Measurements from ENCODE around the gene ITPR3. TPM values are rescaled to one million over a fixed set of nuclear protein-coding genes. Genes with fewer than 3 reads are reported as not detected.

ITPR3 gene
- total and polyA plus RNA-seq, 2 donors (not counting 3 experiments of a cell fraction or from before 2014, with no cell fraction given), result 28.8 to 52.2 TPM

GRCh38 chr6:33696548-33697518, 75.7 kb downstream of the ITPR3 start:
- TF ChIP-seq MYC (IDR thresholded peaks at IDR 0.05; ENCODE audit: low read depth, low read length) (peak; percentile 1), CTCF (IDR thresholded peaks at IDR 0.05; ENCODE audit: extremely low read depth in 1 of 2, insufficient read depth in 1 of 2, low read depth in 1 of 2, low read length in 2 of 2) (no peak), GATA2 (IDR thresholded peaks at IDR 0.05; ENCODE audit: insufficient read depth, insufficient read length, low read depth, low read length) (peak; percentile 67), FOS (IDR thresholded peaks at IDR 0.05; ENCODE audit: borderline replicate concordance, insufficient read depth, low read length) (peak; percentile 74), POLR2A (IDR thresholded peaks at IDR 0.05; ENCODE audit: low read depth, low read length) (no peak), POLR2AphosphoS5 (IDR thresholded peaks at IDR 0.05; ENCODE audit: insufficient read depth, low read depth, low read length) (peak; percentile 93), EZH2 (IDR thresholded peaks at IDR 0.05; ENCODE audit: borderline replicate concordance, low read depth, low read length, severe bottlenecking) (no peak), JUN (IDR thresholded peaks at IDR 0.05; ENCODE audit: borderline replicate concordance, insufficient read depth, insufficient read length, low read depth) (peak; percentile 39)
- peak; percentile 99 for DNase-seq (ENCODE audit: low read depth, low spot score)
- intact Hi-C loops (cut with micrococcal nuclease), result loop anchor here (2.0 kb wide), 1 partner anchor 24 kb away; no protein-coding TSS in a partner anchor
- Histone ChIP-seq H3K27ac (ENCODE audit: insufficient read depth, low read depth, low read length) (peak overlapping the region; percentile 89), H3K27me3 (ENCODE audit: control insufficient read depth in 2 of 2, insufficient read depth in 2 of 2, low read length in 2 of 2) (no peaks in the 10 kb centered on the region), H2AFZ (ENCODE audit: low read depth, low read length) (no peak overlapping the region), H3K9me3 (replicated peaks; ENCODE audit: control insufficient read depth, insufficient read depth, low read length) (no peaks in the 10 kb centered on the region), H3K36me3 (ENCODE audit: control insufficient read depth in 2 of 2, extremely low read depth in 1 of 2, insufficient read depth in 2 of 2, low read length in 2 of 2) (peaks cover 0 to 6% of the 10 kb centered on the region in 2 experiments), H3K4me1 (ENCODE audit: control insufficient read depth, extremely low read depth, insufficient read depth, low read length) (peaks cover 76% of the 10 kb centered on the region), H3K4me2 (ENCODE audit: insufficient read depth, low read length) (peak overlapping the region; percentile 12), H3K4me3 (replicated peaks in 1 of 3; ENCODE audit: insufficient read depth in 1 of 3, low read depth in 1 of 3, low read length in 3 of 3) (no peak overlapping the region), H3K79me2 (ENCODE audit: control insufficient read depth, insufficient read depth, low read length) (peaks cover 3% of the 10 kb centered on the region), H3K9me1 (replicated peaks; ENCODE audit: control insufficient read depth, extremely low read depth, insufficient read depth, low read length) (no peaks in the 10 kb centered on the region), H3K9ac (replicated peaks; ENCODE audit: extremely low read depth, insufficient read depth, low read length) (peak overlapping the region; percentile 27), H4K20me1 (replicated peaks; ENCODE audit: control insufficient read depth, extremely low read depth, insufficient read depth, low read length) (no peaks in the 10 kb centered on the region)
- ChIA-PET POLR2A (interaction anchor here (1.1 to 1.2 kb wide), 2 partner anchors 15 to 75 kb away, joined by 3 to 4 read pairs; partner anchors contain the start of gene UQCC2), CTCF (interaction anchor here (0.6 to 5.9 kb wide), 18 partner anchors 9 to 279 kb away, joined by 3 to 47 read pairs (median 4); partner anchors contain the start of genes CUTA and UQCC2)
- dilution Hi-C loops (cut with MboI; ENCODE audit: extremely low pct_ligation_motif_present, low sequenced_read_pairs), result no loop called here
- BruUV-seq (replicated peaks), result no TSS peak
- FAIRE-seq, result peak; percentile 97

Data from endothelial cell of umbilical vein (primary cell).